Measurements from ENCODE around the gene DDX43.

GRCh38 chr6:73435236-73435635, 40.6 kb downstream of the DDX43 start:
- TF ChIP-seq HNF4G (IDR thresholded peaks at IDR 0.05) (no peak), MAX (IDR thresholded peaks at IDR 0.05) (no peak), GABPA (IDR thresholded peaks at IDR 0.05 in 1 of 2, conservative IDR thresholded peaks at IDR 0.05 in 1 of 2) (no peak), CTCF (IDR thresholded peaks at IDR 0.05; ENCODE audit: low read depth, low read length, missing input control) (no peak), ATF3 (IDR thresholded peaks at IDR 0.05) (no peak), REST (IDR thresholded peaks at IDR 0.05) (no peak)

Measured in liver (tissue), 3 donors.